Tibial nerve (tissue), 4 donors: Measurements from ENCODE around the gene ZDHHC16.

Experiments used
- CTCF ChIP-seq, 5 experiments: fragments of 200-600 bp in 3 of 5; fragments of 450-650 bp in 2 of 5; sonication (generic) in 3 of 5; IDR thresholded peaks; one replicate each; pipeline ENCODE4 v1.5.1; 2016 to 2019; ENCODE audit warnings: antibody characterized with exemption in 5 of 5, mild to moderate bottlenecking in 3 of 5, moderate library complexity in 2 of 5
- EP300 ChIP-seq, 2 donors: sonication (generic); formaldehyde crosslinking; IDR thresholded peaks; one replicate each; pipeline ENCODE4 v1.6.1; 2017; ENCODE audit warnings: antibody characterized with exemption in 2 of 2, mild to moderate bottlenecking in 1 of 2

- TF ChIP-seq CTCF (IDR thresholded peaks at IDR 0.05) (no peak), EP300 (IDR thresholded peaks at IDR 0.05) (no peak)
These were observed 33.1 kb upstream of the ZDHHC16 start for GRCh38 chr10:97412891-97413304.
